GM12801 (cell line): ENCODE measurements around the gene PLEKHA7.

Source experiments
- CTCF ChIP-seq: IDR thresholded peaks from one replicate; pipeline ENCODE4 v1.5.1; 2011; ENCODE audit warnings: control low read depth; ENCODE audit not compliant: insufficient read length; ENCODE audit errors: extremely low read depth

The PLEKHA7 gene

GRCh38 chr11:16813126-16813525 lies 201.1 kb downstream of the PLEKHA7 start:
- TF ChIP-seq CTCF: no peak

DNA sequence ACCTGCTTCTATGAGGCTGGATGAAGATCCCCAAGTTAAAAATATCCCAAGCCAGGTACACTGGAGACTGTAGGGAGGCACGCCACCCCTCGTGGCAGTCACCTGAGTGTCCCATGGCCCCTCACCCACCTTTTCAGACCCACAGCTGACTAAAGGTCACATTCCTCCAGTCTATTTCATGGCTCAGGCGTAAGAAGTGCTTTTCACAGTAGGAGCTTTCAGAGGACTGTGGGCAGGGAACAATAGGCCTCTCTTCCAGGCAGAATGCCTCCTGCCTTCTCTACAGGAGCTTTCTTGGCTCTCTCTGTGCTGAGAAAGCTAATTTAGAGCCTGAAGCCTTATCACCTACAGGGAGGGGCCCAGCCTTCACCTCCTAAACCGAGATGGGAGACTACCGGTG lies 201.9 kb downstream of the PLEKHA7 start:
- no peak for TF ChIP-seq CTCF

DNA sequence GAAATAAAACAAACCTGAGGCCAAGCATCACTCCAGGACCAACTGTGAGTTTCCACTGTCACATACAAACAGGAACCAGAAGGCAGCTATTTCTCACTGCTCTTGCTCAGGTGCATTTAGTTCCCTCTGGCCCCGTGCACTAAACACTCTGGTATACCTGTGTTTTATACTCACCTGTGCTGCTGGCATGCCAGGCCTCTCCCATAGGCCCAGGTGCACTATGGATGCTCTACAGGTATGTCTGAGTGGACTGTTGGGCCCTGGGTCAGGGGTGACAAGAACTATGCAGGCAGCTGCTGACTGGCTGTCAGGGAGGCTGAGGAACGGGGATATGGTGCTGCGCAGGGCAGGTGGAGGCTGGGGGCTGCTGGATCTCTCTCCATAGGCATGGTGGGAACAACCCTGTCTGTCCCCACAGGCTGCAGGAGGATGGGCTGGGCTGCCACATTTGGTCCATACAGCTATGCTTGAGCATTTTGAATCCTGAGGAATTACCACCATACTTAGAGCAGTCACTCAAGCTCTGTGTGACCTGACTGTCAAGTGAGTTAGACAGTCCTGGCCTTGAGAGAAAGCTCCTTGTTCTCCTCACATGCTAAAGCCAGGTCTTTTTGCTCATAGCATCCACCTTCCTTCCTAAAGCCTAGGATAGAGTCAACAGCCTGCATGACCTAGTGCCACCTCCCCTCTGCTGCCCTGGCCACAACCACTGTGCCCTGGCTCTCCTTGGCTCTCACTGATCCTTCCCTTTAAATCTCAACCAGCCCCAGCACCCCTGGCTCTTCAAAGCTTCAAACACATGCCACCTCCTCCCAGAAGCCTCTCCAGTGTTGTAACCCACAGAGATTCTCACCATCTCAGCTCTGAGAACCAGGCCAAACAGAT lies 202.8 kb downstream of the PLEKHA7 start:
- no peak for TF ChIP-seq CTCF

GRCh38 chr11:16809886-16810668 lies 204.1 kb downstream of the PLEKHA7 start:
- no peak for TF ChIP-seq CTCF

DNA sequence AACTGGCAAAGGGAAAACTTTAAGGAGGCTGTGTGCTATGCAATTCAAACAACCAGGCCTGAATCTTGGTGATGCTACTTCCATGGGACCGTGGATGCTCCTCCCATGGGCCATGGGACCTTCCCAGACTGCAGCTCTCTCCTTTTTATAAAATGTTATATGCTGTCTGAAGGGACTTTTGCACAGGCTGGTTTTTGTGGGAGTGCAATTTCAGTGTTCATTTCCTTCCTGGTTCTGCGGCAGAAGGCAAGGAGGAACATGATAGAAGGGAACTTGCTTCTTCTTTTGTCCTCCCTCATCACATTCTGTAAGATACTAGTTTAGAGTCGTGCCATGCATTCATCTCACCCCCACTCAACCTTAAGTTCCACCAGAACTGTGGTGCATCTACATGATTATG lies 206.9 kb downstream of the PLEKHA7 start:
- no peak for TF ChIP-seq CTCF

GRCh38 chr11:16806791-16807190 lies 207.4 kb downstream of the PLEKHA7 start:
- no peak for TF ChIP-seq CTCF

DNA sequence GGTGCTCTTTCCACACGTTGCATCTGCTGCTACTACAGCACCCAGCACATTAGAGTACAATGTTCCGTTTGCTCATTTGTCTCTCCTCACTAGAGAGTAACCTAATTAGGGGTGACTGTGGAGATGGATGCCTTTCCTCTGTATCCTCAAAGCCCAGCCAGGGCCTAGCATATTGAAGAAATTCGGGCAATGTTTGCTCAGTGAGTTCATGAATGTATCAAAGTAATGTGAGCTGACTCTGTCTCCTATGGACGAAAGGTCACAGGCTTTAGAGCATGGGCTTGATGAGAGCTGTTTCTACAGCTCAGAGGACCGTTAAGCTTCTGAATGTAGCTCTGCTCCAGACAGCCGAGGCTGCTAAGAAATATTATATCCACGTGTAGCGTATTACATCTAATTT lies 208.3 kb downstream of the PLEKHA7 start:
- no peak for TF ChIP-seq CTCF
